Adrenal gland (tissue), 12 donors: Measurements from ENCODE around the gene DHX38. TPM values are rescaled to one million over a fixed set of nuclear protein-coding genes. Genes with fewer than 3 reads are reported as not detected.

ENCODE experiments used
- DNase-seq, 7 donors: peaks; one replicate each; pipeline ENCODE4 v3.0.0-alpha.2; 2019 to 2020
- H3K27ac ChIP-seq, 5 donors: fragments of 200-600 bp; sonication (generic) in 4 of 5; 1 replicate in 3 of 5; 2 replicates in 2 of 5; pipeline versions ENCODE4 v1.5.1 to v1.8.0; 2016 to 2020; ENCODE audit warnings: mild to moderate bottlenecking in 1 of 5
- H3K27me3 ChIP-seq: fragments of 200-600 bp; 2 replicates; pipeline ENCODE4 v1.8.0; 2021
- H3K36me3 ChIP-seq, 2 donors: fragments of 200-600 bp; replicated peaks in 1 of 2; 1 replicate in 1 of 2; 2 replicates in 1 of 2; pipeline versions ENCODE4 v1.5.1 to v1.8.0; 2018 to 2022
- H3K4me1 ChIP-seq, 2 donors: fragments of 200-600 bp; replicated peaks in 1 of 2; 1 replicate in 1 of 2; 2 replicates in 1 of 2; pipeline versions ENCODE4 v1.5.1 to v1.8.0; 2018 to 2021
- H3K4me3 ChIP-seq, 4 donors: fragments of 200-600 bp; sonication (generic) in 3 of 4; one replicate each; pipeline ENCODE4 v1.5.1; 2016 to 2018
- H3K9me3 ChIP-seq, 3 donors: fragments of 200-600 bp; sonication (generic) in 1 of 3; replicated peaks in 1 of 3; 1 replicate in 2 of 3; 2 replicates in 1 of 3; pipeline versions ENCODE4 v1.5.1 to v1.8.0; 2016 to 2021
- CTCF ChIP-seq, 6 experiments: fragments of 450-650 bp in 4 of 6; fragments of 200-600 bp in 2 of 6; sonication (generic) in 1 of 6; IDR thresholded peaks; 1 replicate in 5 of 6; 2 replicates in 1 of 6; pipeline versions ENCODE4 v1.5.1 to v1.8.0; 2016 to 2021; ENCODE audit warnings: antibody characterized with exemption in 6 of 6, mild to moderate bottlenecking in 2 of 6, moderate library complexity in 1 of 6
- POLR2A ChIP-seq, 2 donors: fragments of 450-650 bp; IDR thresholded peaks; one replicate each; pipeline ENCODE4 v1.6.1; 2017; ENCODE audit warnings: antibody characterized with exemption in 2 of 2, mild to moderate bottlenecking in 2 of 2, moderate library complexity in 1 of 2
- WGBS, 4 donors: extraction: QIAGEN DNeasy Blood & Tissue Kit in 2 of 4; methylation state at CpG; one replicate each; pipeline versions ENCODE4 v1.1.5 to v1.1.7; 2013 to 2017; 5-methylcytosine and 5-hydroxymethylcytosine counted together
- intact Hi-C, 2 donors: fragments of 100-400 bp; cut with DNase I; formaldehyde crosslinking; loops; one replicate each; pipeline versions ENCODE4 v1.14.1 to v1.15.0; 2022 to 2023
- polyA plus RNA-seq, 3 donors: library from polyadenylated mRNA; stranded (reverse); fragments of 200-250 nt in 2 of 3; fragments of 350-450 nt in 1 of 3; fragmentation: Illumina TruSeq in 1 of 3; extraction: RNeasy Lipid Tissue Mini Kit (QIAGEN cat#74804) in 1 of 3; gene quantifications; one replicate each; pipeline ENCODE4 v1.2.3, GENCODE V29; 2013 to 2014
- total RNA-seq, 9 donors: library from RNA; depleted of rRNA in 4 of 9; stranded (reverse); fragments of >200 nt in 4 of 9; fragments of 120-200 nt in 1 of 9; fragmentation: NEBNext Ultra II Directional in 1 of 9; extraction: Animal tissue kit (Norgen Biotek cat#: 25700) in 1 of 9; gene quantifications; one replicate each; pipeline versions ENCODE4 v1.1.0 to v1.2.4, GENCODE V29; 2013 to 2023
- donor health status: healthy with polysubstance abuse.
- donor health status: Bipolar disorder and iron deficiency.
- donor health status: DM: yes; HTN: yes; CAD: no.
- donor health status: DM: no; HTN: no; CAD: no.
- donor health status: DM: no; HTN: no; CAD: no.
- donor health status: DM: yes; HTN: yes; CAD: no.

Gene DHX38
- total and polyA plus RNA-seq, 12 donors, result 31.9 to 93.1 (median 45.0) TPM

DNA sequence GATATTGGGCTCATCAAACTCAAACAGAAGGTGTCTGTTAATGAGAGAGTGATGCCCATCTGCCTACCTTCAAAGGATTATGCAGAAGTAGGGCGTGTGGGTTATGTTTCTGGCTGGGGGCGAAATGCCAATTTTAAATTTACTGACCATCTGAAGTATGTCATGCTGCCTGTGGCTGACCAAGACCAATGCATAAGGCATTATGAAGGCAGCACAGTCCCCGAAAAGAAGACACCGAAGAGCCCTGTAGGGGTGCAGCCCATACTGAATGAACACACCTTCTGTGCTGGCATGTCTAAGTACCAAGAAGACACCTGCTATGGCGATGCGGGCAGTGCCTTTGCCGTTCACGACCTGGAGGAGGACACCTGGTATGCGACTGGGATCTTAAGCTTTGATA lies 33.2 kb upstream of the DHX38 start:
- DNase-seq, result no peak
- no peaks in the 10 kb centered on the region for H3K4me1 ChIP-seq
- no peaks in the 10 kb centered on the region for H3K36me3 ChIP-seq
- H3K4me3 ChIP-seq, result no peak overlapping the region
- no peaks in the 10 kb centered on the region for H3K27me3 ChIP-seq
- no peaks in the 10 kb centered on the region for H3K9me3 ChIP-seq
- TF ChIP-seq POLR2A (IDR thresholded peaks at IDR 0.05) (no peak), CTCF (IDR thresholded peaks at IDR 0.05) (no peak)
- no peak overlapping the region for H3K27ac ChIP-seq
- intact Hi-C loops, result no loop called here
- WGBS, 4 donors, result 90 to 94% (median 91%) methylated on average over 5 to 9 of the region's 9 CpGs

GRCh38 chr16:72061564-72061963 lies 32.1 kb upstream of the DHX38 start:
- Histone ChIP-seq H3K27ac (no peak overlapping the region), H3K4me1 (no peaks in the 10 kb centered on the region), H3K4me3 (no peak overlapping the region), H3K9me3 (no peaks in the 10 kb centered on the region), H3K27me3 (no peaks in the 10 kb centered on the region), H3K36me3 (no peaks in the 10 kb centered on the region)
- TF ChIP-seq CTCF (IDR thresholded peaks at IDR 0.05), result no peak
- TF ChIP-seq POLR2A (IDR thresholded peaks at IDR 0.05), result no peak
- no peak for DNase-seq
- intact Hi-C loops, result no loop called here
- 89 to 100% (median 97%) methylated on average over 1 of the region's 1 CpG for WGBS, 4 donors

DNA sequence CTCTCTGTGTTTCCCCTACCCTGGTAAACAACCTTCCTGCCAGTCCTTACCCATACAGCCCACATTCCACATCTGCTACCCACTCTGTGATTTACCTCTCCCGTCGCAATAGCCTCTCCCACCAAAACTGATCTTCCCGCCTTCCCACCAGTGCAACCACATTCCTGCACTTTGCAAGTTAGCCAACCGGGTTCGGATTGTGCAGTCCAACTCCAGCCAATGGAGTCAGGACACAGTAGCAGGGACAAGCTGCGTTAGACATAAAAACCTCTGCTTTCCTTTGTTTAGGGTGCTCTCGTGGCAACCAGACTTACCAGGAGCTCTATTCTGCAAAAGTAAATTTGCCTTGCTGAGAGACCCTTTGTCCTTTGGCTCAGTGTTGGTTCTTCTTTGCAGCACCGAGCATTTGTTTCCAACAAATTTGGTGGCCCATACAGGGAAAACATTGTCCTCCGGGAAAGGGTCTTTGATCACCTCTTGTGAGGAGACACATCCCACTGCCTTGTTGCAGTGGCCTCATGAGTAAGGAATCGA lies 29.2 kb upstream of the DHX38 start:
- H3K36me3 ChIP-seq, result no peaks in the 10 kb centered on the region
- 83 to 89% (median 87%) methylated on average over 8 to 10 of the region's 10 CpGs for WGBS, 4 donors
- H3K9me3 ChIP-seq, result no peaks in the 10 kb centered on the region
- TF ChIP-seq POLR2A (IDR thresholded peaks at IDR 0.05) (no peak), CTCF (IDR thresholded peaks at IDR 0.05) (no peak)
- intact Hi-C loops, result no loop called here
- H3K27me3 ChIP-seq, result no peaks in the 10 kb centered on the region
- H3K27ac ChIP-seq, result no peak overlapping the region
- no peak for DNase-seq
- no peaks in the 10 kb centered on the region for H3K4me1 ChIP-seq
- H3K4me3 ChIP-seq, result no peak overlapping the region

GRCh38 chr16:72066747-72067146 lies 26.9 kb upstream of the DHX38 start:
- intact Hi-C loops, result no loop called here
- WGBS, 4 donors, result 4 to 8% (median 6%) methylated on average over 1 of the region's 1 CpG

More at GRCh38 chr16:72066747-72067146, 26.9 kb upstream of the DHX38 start:
- H3K27me3 ChIP-seq, result no peaks in the 10 kb centered on the region
- no peaks in the 10 kb centered on the region for H3K36me3 ChIP-seq
- H3K9me3 ChIP-seq, result no peaks in the 10 kb centered on the region
- no peak for TF ChIP-seq POLR2A (IDR thresholded peaks at IDR 0.05)
- peak; percentile 48 to 72 (median 62) for TF ChIP-seq CTCF (IDR thresholded peaks at IDR 0.05)
- no peak overlapping the region for H3K4me3 ChIP-seq
- H3K4me1 ChIP-seq, result no peaks in the 10 kb centered on the region
- H3K27ac ChIP-seq, result no peak overlapping the region
- DNase-seq, result peak in 4 of 7 donors; percentile 12 to 38 (median 36)
